Loucy (cell line): ENCODE data around the gene EPHA5.

ENCODE experiments used
- H2AFZ ChIP-seq: fragments of 200-600 bp; sonication (generic); 2 replicates; pipeline ENCODE4 v1.6.0; 2016; ENCODE audit warnings: antibody characterized with exemption, mild to moderate bottlenecking, low read length, moderate library complexity
- H3F3A ChIP-seq: fragments of 200-600 bp; 2 replicates; pipeline ENCODE4 v1.6.0; 2016; ENCODE audit warnings: antibody characterized with exemption, low read depth, mild to moderate bottlenecking
- H3K27me3 ChIP-seq: fragments of 200-600 bp; sonication (generic); 2 replicates; pipeline ENCODE4 v1.6.1; 2014; ENCODE audit warnings: low read length, mild to moderate bottlenecking; ENCODE audit not compliant: insufficient read depth, poor library complexity, severe bottlenecking
- H3K36me3 ChIP-seq: fragments of 200-600 bp; sonication (generic); 2 replicates; pipeline ENCODE4 v1.6.1; 2016; ENCODE audit warnings: low read length; ENCODE audit not compliant: insufficient read depth
- H3K4me1 ChIP-seq: fragments of 200-600 bp; sonication (generic); 2 replicates; pipeline ENCODE4 v1.5.1; 2014; ENCODE audit warnings: low read length, mild to moderate bottlenecking; ENCODE audit not compliant: insufficient read depth, poor library complexity, severe bottlenecking
- H3K4me2 ChIP-seq: fragments of 200-600 bp; sonication (generic); 2 replicates; pipeline ENCODE4 v1.6.0; 2014; ENCODE audit warnings: antibody characterized with exemption, low read length, low read depth, mild to moderate bottlenecking; ENCODE audit not compliant: poor library complexity, severe bottlenecking
- H3K4me3 ChIP-seq: fragments of 200-600 bp; sonication (generic); 2 replicates; pipeline ENCODE4 v1.5.1; 2014; ENCODE audit warnings: low read length, mild to moderate bottlenecking, mixed read lengths; ENCODE audit not compliant: poor library complexity, severe bottlenecking
- H3K79me2 ChIP-seq: fragments of 200-600 bp; sonication (generic); 2 replicates; pipeline ENCODE4 v1.6.1; 2014; ENCODE audit warnings: low read length; ENCODE audit not compliant: insufficient read depth
- H3K9ac ChIP-seq: fragments of 200-600 bp; sonication (generic); 2 replicates; pipeline ENCODE4 v1.6.0; 2014; ENCODE audit warnings: mild to moderate bottlenecking, low read depth, low read length, moderate library complexity; ENCODE audit not compliant: poor library complexity, severe bottlenecking
- H3K9me2 ChIP-seq: fragments of 200-600 bp; sonication (generic); replicated peaks from 2 replicates; pipeline ENCODE4 v1.6.1; 2016; ENCODE audit warnings: low read depth, low read length, mixed read lengths
- H3K9me3 ChIP-seq: fragments of 200-600 bp; sonication (generic); 2 replicates; pipeline ENCODE4 v1.6.1; 2014; ENCODE audit warnings: mild to moderate bottlenecking, antibody characterized with exemption, low read length, low read depth; ENCODE audit not compliant: insufficient read depth
- H4K20me1 ChIP-seq: fragments of 200-600 bp; sonication (generic); 2 replicates; pipeline ENCODE4 v1.6.0; 2014; ENCODE audit warnings: antibody characterized with exemption, low read length, mild to moderate bottlenecking; ENCODE audit not compliant: insufficient read depth, poor library complexity, severe bottlenecking
- EZH2phosphoT487 ChIP-seq: fragments of 200-600 bp; IDR thresholded peaks from 2 replicates; pipeline ENCODE4 v1.6.1; 2018; ENCODE audit warnings: antibody characterized with exemption, mild to moderate bottlenecking, moderate library complexity, borderline replicate concordance
- TF ChIP-seq, protein P1 (sequence below): fragments of 200-600 bp; sonication (generic); conservative IDR thresholded peaks from 2 replicates; pipeline ENCODE4 v1.5.1; 2014; ENCODE audit warnings: mild to moderate bottlenecking, antibody characterized with exemption, low read length

Gene EPHA5

DNA sequence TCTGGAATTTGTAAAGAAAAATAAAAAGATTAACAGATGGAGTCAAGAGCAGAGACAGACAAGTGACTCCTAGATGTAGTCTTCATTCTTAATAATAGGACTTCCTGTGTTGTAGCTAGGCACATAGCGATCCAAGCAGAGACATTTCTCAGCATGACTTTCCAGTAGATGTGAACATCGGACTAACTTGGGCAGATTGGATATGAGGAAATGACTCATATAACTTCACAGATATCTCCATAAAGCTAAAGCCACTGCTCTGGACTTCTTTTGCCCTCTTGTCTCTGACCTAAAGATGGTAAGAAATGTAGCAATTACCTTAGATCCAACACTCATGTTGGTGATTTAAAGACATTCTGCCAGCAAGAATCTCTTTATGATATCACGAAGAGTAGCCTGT, 131.7 kb downstream of the EPHA5 start:
- Histone ChIP-seq H4K20me1 (no peaks in the 10 kb centered on the region), H2AFZ (no peak overlapping the region), H3K9me3 (no peaks in the 10 kb centered on the region), H3K36me3 (no peaks in the 10 kb centered on the region), H3K79me2 (no peaks in the 10 kb centered on the region), H3K9ac (no peak overlapping the region), H3K4me3 (no peak overlapping the region), H3F3A (no peaks in the 10 kb centered on the region), H3K9me2 (no peaks in the 10 kb centered on the region), H3K4me1 (no peaks in the 10 kb centered on the region), H3K4me2 (no peak overlapping the region), H3K27me3 (no peaks in the 10 kb centered on the region)
- TF ChIP-seq, protein P1, sequence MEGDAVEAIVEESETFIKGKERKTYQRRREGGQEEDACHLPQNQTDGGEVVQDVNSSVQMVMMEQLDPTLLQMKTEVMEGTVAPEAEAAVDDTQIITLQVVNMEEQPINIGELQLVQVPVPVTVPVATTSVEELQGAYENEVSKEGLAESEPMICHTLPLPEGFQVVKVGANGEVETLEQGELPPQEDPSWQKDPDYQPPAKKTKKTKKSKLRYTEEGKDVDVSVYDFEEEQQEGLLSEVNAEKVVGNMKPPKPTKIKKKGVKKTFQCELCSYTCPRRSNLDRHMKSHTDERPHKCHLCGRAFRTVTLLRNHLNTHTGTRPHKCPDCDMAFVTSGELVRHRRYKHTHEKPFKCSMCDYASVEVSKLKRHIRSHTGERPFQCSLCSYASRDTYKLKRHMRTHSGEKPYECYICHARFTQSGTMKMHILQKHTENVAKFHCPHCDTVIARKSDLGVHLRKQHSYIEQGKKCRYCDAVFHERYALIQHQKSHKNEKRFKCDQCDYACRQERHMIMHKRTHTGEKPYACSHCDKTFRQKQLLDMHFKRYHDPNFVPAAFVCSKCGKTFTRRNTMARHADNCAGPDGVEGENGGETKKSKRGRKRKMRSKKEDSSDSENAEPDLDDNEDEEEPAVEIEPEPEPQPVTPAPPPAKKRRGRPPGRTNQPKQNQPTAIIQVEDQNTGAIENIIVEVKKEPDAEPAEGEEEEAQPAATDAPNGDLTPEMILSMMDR = no peak

DNA sequence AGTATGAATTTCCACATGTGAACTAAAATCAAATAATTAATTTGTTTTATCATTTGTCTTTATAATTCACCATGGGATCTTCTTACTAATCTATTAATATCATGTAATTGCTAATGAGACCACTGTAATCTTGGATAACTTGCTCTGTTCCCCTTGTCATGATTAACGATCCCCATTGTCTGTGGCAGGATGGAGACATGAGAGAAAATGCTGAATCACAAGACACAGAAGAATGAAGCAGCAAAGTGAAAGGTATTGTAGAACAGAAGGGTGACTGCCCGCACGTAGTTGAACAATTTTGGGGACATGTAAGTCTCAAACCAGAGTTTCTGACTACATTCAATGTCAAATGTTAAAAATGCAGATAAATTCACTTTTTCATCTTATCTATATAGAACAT, 135.2 kb downstream of the EPHA5 start:
- Histone ChIP-seq H3K9me3 (no peaks in the 10 kb centered on the region), H3K27me3 (no peaks in the 10 kb centered on the region), H3K4me3 (no peak overlapping the region), H3F3A (no peaks in the 10 kb centered on the region), H3K36me3 (no peaks in the 10 kb centered on the region), H2AFZ (no peak overlapping the region), H4K20me1 (no peaks in the 10 kb centered on the region), H3K4me2 (no peak overlapping the region), H3K79me2 (no peaks in the 10 kb centered on the region), H3K9ac (no peak overlapping the region), H3K9me2 (no peaks in the 10 kb centered on the region), H3K4me1 (no peaks in the 10 kb centered on the region)
- TF ChIP-seq EZH2phosphoT487 = no peak
- TF ChIP-seq, protein P1 = no peak

DNA sequence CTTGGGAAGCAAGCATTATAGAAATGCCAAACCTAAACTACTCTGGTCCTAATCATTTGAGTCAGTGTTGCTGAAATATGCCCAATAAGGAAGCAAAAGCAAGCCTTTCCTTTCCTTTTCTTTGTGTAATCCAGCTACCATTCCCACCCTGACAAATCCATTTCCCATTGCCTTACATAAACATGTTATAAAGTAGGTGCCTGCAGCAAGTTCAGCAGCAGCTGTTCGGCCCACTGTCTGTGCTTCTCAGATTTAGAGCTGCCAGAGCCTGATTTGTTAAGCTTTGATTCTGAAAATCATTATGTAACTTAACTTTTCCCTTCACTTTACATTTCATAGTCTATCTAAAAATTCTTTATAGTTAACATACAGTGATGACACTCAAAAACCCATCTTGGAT, 148.6 kb downstream of the EPHA5 start:
- Histone ChIP-seq H3K27me3 (no peaks in the 10 kb centered on the region), H3K9me3 (no peaks in the 10 kb centered on the region), H3K79me2 (no peaks in the 10 kb centered on the region), H3K4me2 (no peak overlapping the region), H3K4me1 (no peaks in the 10 kb centered on the region), H3K36me3 (no peaks in the 10 kb centered on the region), H4K20me1 (no peaks in the 10 kb centered on the region), H3K9ac (no peak overlapping the region), H3K4me3 (no peak overlapping the region), H2AFZ (no peak overlapping the region), H3F3A (no peaks in the 10 kb centered on the region), H3K9me2 (no peaks in the 10 kb centered on the region)
- TF ChIP-seq EZH2phosphoT487 = no peak
- TF ChIP-seq, protein P1 = no peak
